Rectal smooth muscle tissue (tissue), 1 donor: Measurements from ENCODE around the gene PNPLA1.

Experiments used
- H3K27ac ChIP-seq: one replicate; pipeline ENCODE4 v1.7.0; 2013; ENCODE audit warnings: low read depth, low read length, inconsistent platforms
- H3K27me3 ChIP-seq: one replicate; pipeline ENCODE4 v1.7.0; 2013; ENCODE audit warnings: low read length; ENCODE audit not compliant: control insufficient read depth, insufficient read depth
- H3K36me3 ChIP-seq: one replicate; pipeline ENCODE4 v1.7.0; 2013; ENCODE audit warnings: low read length; ENCODE audit not compliant: control insufficient read depth, insufficient read depth
- H3K4me1 ChIP-seq: one replicate; pipeline ENCODE4 v1.7.0; 2013; ENCODE audit warnings: low read length; ENCODE audit not compliant: control insufficient read depth, insufficient read depth
- H3K4me3 ChIP-seq: one replicate; pipeline ENCODE4 v1.7.0; 2013; ENCODE audit warnings: low read length
- H3K9ac ChIP-seq: one replicate; pipeline ENCODE4 v1.7.0; 2013; ENCODE audit warnings: low read length

The PNPLA1 gene

DNA sequence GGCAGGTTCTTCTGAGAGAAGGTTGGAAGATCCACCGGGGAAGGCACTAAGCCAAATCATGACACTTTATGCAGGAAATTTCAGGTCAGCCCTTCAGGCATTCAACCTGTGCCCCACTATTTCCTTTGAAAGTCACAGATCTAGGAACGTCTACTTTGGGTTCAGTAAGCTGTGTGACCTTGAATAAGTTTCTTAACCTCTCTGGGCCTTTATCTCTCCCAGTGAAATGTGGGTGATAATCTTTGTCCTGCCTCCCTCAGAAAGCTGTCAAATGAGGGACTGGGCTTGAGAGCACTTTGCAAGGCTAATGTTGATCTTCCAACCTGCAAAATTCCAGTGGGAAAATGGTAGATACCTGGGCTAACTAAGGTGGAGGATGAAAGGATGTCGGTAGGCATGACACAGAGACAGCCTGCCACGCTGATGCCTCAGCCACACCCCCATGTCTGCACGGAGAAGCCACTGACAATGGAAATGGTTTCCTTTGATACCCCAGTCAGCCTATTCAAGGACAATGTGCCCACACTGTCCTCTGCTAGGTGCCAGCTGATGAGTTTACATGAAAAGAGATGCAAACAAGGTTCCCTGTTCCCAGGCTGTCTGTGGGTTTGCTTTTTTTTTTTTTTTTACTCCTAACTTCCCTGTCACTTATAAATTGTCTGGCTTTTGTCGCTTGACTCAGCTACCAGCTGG is 57.5 kb downstream of the PNPLA1 start:
- Histone ChIP-seq H3K27ac (no peak overlapping the region), H3K4me1 (no peaks in the 10 kb centered on the region), H3K9ac (no peak overlapping the region), H3K4me3 (no peak overlapping the region), H3K27me3 (no peaks in the 10 kb centered on the region), H3K36me3 (no peaks in the 10 kb centered on the region)

GRCh38 chr6:36327919-36328236 is 58.0 kb downstream of the PNPLA1 start:
- no peaks in the 10 kb centered on the region for H3K36me3 ChIP-seq
- no peaks in the 10 kb centered on the region for H3K27me3 ChIP-seq
- no peak overlapping the region for H3K4me3 ChIP-seq
- H3K4me1 ChIP-seq: no peaks in the 10 kb centered on the region
- H3K9ac ChIP-seq: no peak overlapping the region
- H3K27ac ChIP-seq: no peak overlapping the region

- H3K27ac ChIP-seq: no peak overlapping the region
Observed at GRCh38 chr6:36328600-36328999, 58.7 kb downstream of the PNPLA1 start.

DNA sequence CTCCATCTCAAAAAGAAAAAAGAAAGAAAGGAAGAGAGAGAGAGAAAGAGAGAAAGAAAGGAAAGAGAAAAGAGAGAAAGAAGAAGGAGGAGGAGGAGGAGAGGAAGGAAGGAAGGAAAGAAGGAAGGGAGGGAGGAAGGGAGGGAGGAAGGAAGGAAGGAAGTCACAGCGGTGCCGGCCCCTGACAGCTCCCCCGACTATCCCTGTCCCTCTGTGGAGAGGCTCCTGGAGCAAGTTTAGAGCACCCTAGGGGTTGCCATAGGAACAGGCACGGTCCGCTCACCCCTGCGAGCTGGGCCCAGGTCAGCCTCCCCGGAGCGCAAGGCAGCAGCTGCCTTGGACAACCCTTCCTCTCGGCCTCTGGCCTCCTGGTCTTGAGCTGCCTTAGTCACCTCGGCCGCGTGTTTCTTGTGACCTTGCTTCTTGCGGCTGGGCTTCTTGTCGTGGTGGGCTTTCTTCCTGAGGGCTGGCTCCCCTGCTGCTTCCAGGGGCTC is 60.0 kb downstream of the PNPLA1 start:
- Histone ChIP-seq H3K36me3 (no peaks in the 10 kb centered on the region), H3K4me1 (no peaks in the 10 kb centered on the region), H3K9ac (no peak overlapping the region), H3K27ac (no peak overlapping the region), H3K27me3 (no peaks in the 10 kb centered on the region), H3K4me3 (no peak overlapping the region)

More at GRCh38 chr6:36328600-36328999, 58.7 kb downstream of the PNPLA1 start:
- Histone ChIP-seq H3K9ac (no peak overlapping the region), H3K27me3 (no peaks in the 10 kb centered on the region), H3K4me3 (no peak overlapping the region), H3K4me1 (no peaks in the 10 kb centered on the region), H3K36me3 (no peaks in the 10 kb centered on the region)

GRCh38 chr6:36330366-36330765 is 60.5 kb downstream of the PNPLA1 start:
- Histone ChIP-seq H3K9ac (no peak overlapping the region), H3K27ac (no peak overlapping the region), H3K36me3 (no peaks in the 10 kb centered on the region), H3K4me3 (no peak overlapping the region), H3K27me3 (no peaks in the 10 kb centered on the region), H3K4me1 (no peaks in the 10 kb centered on the region)

DNA sequence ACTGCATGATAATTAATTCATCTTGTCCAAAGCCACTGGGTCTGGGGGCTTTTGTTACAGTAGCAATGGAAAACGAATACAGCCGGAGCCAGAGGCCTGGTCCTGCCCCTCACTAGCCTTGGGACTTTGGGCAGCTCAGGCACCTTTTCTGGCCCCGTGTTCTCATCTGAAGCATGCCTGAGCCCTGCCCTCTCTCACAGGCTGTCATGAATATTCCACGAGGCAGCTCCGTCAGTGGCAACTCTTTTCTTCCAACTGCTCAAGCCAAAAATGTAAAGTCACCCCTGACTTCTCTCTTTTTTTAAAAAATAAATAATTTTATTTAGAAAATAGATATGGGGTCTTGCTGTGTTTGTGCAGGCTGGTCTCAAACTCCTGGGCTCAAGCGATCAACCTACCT is 61.5 kb downstream of the PNPLA1 start:
- no peaks in the 10 kb centered on the region for H3K27me3 ChIP-seq
- H3K27ac ChIP-seq: no peak overlapping the region
- H3K36me3 ChIP-seq: no peaks in the 10 kb centered on the region
- no peak overlapping the region for H3K9ac ChIP-seq
- H3K4me1 ChIP-seq: no peaks in the 10 kb centered on the region
- H3K4me3 ChIP-seq: no peak overlapping the region

DNA sequence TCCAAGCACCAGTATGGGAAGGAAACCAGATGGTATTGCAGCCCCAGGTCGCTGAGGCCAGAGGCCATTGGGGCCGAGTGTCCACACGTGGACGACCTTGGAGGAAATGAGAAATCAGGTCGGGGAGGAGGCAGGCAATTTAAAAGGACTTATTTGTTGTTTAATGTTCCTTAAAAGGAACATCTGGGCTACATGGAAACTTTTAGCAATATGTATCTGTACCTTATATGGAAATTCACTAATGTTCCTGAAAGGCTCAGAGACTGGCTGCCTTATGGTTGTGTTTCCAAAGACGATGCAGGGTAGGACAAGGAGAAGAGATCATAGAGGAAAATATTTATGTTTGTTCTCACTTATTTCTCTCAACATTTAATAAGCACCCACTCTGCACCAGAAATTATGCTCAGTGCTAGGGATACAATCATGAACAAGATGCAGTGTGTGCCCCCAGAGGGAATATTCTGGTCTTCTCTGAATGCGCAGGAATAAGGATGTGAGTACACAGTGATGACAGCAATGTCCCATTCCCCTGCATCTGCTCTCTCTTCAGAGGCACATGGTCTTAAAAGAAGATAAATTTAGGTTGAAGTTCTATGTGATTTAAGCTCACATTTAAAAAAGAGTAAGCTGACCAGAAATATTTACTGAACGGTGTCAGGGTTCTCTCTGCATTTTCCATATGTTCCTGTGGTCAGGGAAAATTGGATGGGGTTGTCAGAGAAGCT is 63.5 kb downstream of the PNPLA1 start:
- Histone ChIP-seq H3K9ac (no peak overlapping the region), H3K4me3 (no peak overlapping the region), H3K4me1 (no peaks in the 10 kb centered on the region), H3K27me3 (no peaks in the 10 kb centered on the region), H3K36me3 (no peaks in the 10 kb centered on the region), H3K27ac (no peak overlapping the region)

GRCh38 chr6:36333931-36334725 is 64.3 kb downstream of the PNPLA1 start:
- Histone ChIP-seq H3K4me1 (no peaks in the 10 kb centered on the region), H3K9ac (no peak overlapping the region), H3K4me3 (peak overlapping the region; percentile 44), H3K27ac (no peak overlapping the region), H3K27me3 (no peaks in the 10 kb centered on the region), H3K36me3 (no peaks in the 10 kb centered on the region)

DNA sequence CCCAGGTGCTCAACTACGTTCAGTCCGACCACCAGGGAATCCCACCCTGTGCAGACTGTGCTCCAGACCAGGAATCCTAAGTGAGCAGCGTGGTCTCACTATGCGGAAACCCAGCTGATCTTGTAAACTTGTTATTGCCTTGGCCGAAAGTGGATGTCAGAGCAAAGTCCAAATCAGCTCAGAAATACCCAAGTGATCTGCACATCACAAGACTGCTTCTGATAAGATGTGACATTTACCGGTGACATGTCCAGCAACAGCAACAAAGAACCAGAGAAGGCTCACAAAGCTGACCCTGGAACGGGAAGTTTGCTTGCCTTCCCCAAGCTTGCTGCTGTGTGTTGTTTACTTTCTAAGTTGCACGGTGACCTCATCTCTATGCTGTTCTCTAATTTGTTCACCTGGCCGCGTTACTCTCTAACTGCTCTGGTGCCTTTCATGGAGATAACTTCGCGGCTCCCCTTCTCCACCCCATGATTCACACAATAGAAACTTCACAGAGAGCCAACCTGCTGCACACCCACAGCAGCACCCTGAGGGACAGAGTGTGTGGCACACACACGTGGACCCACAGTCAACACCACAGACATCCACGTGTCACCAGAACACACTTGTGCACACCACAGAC is 65.1 kb downstream of the PNPLA1 start:
- H3K4me3 ChIP-seq: peak overlapping the region; percentile 44
- H3K4me1 ChIP-seq: no peaks in the 10 kb centered on the region
- H3K27ac ChIP-seq: no peak overlapping the region
- no peak overlapping the region for H3K9ac ChIP-seq
- no peaks in the 10 kb centered on the region for H3K27me3 ChIP-seq
- H3K36me3 ChIP-seq: no peaks in the 10 kb centered on the region

DNA sequence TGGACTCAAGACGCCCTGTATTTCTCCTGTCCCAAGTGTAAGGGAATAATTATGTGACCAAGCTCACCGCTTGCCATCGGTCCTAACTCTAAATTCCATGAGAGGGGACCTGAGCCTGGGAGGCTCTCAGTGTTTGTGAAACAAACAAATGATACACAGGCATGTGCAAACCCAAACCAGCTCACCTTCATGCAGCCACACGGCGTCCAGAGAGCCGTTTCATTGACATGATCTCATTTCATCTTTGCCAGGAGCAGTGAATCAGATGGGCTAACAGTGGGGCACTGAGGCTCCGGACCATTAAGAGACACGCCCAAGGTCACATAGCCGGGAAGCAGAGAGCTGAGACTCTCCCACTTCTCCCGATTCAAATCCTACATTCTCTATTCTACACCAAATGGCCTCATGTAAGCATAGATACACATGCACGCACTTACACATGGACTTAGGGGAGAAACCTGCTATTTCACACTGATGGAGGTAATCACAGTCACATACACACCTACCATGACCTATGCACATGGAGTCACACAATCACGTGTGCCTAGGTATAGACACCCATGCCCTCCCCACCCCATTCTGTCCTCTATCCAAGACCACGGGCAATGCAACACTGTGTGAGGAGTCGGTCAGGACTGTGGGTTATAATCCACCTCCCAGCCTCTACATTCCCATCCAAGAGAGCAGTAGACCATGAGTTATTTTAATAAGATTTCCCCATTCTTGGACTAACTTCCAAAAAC is 65.8 kb downstream of the PNPLA1 start:
- Histone ChIP-seq H3K27me3 (peaks cover 3% of the 10 kb centered on the region), H3K4me3 (peak overlapping the region; percentile 33), H3K9ac (no peak overlapping the region), H3K36me3 (no peaks in the 10 kb centered on the region), H3K27ac (no peak overlapping the region), H3K4me1 (no peaks in the 10 kb centered on the region)

DNA sequence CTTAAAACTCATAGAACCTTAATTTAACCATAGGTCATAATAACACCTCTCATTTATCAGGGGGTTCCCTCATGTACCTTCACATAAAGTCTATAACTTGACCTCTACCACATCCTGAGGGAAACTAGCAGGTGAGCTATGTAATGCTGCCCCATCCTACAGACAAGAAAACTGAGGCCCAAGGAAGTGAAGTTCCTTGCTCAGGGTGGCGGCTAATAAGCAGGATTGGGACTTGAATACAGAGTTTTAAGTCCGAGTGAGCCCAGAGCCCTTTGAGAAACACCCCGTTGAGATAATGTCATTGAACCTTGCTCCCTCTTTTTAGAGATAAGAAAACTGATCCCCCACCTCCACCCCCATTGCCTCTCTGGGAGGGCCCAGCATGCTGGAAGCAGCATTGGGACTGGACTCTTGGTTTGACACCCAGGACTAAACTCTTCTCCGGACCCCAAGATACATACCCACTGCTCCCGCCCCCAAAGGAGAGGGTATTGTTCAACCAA is 66.4 kb downstream of the PNPLA1 start:
- Histone ChIP-seq H3K4me1 (no peaks in the 10 kb centered on the region), H3K36me3 (no peaks in the 10 kb centered on the region), H3K4me3 (peak overlapping the region; percentile 33), H3K9ac (no peak overlapping the region), H3K27ac (no peak overlapping the region), H3K27me3 (peaks cover 3% of the 10 kb centered on the region)
